SU-DHL-6 (cell line): Measurements from ENCODE around the gene UBR2.

Source experiments
- H2AFZ ChIP-seq: fragments of 200-600 bp; sonication (generic); 2 replicates; pipeline ENCODE4 v1.6.1; 2014; ENCODE audit warnings: low read depth, mild to moderate bottlenecking, moderate library complexity, mixed read lengths, antibody characterized with exemption, low read length; ENCODE audit not compliant: severe bottlenecking
- H3F3A ChIP-seq: fragments of 200-600 bp; shearing (Covaris generic); 2 replicates; pipeline ENCODE4 v1.6.0; 2016; ENCODE audit warnings: antibody characterized with exemption, mild to moderate bottlenecking; ENCODE audit not compliant: insufficient read depth
- H3K27ac ChIP-seq: fragments of 200-600 bp; sonication (generic); 2 replicates; pipeline ENCODE4 v1.5.1; 2016; ENCODE audit warnings: low read depth, mild to moderate bottlenecking, low read length, moderate library complexity, mixed read lengths
- H3K27me3 ChIP-seq: fragments of 200-600 bp; sonication (generic), shearing (Covaris generic); 2 replicates; pipeline ENCODE4 v1.6.0; 2014; ENCODE audit warnings: mild to moderate bottlenecking, low read length
- H3K36me3 ChIP-seq: fragments of 200-600 bp; sonication (generic); 2 replicates; pipeline ENCODE4 v1.6.1; 2014; ENCODE audit warnings: mild to moderate bottlenecking, low read length, mixed read lengths
- H3K4me2 ChIP-seq: fragments of 300-600, 200-600 bp; shearing (Covaris generic), sonication (generic); 2 replicates; pipeline ENCODE4 v1.6.0; 2014; ENCODE audit warnings: low read length, low read depth, mild to moderate bottlenecking; ENCODE audit not compliant: poor library complexity, severe bottlenecking
- H3K4me3 ChIP-seq: fragments of 200-600 bp; sonication (generic); 2 replicates; pipeline ENCODE4 v1.5.1; 2014; ENCODE audit warnings: antibody characterized with exemption, low read length, mild to moderate bottlenecking, mixed read lengths; ENCODE audit not compliant: insufficient read depth, poor library complexity, severe bottlenecking
- H3K79me2 ChIP-seq: fragments of 200-600 bp; sonication (generic); 2 replicates; pipeline ENCODE4 v1.6.1; 2014; ENCODE audit warnings: mild to moderate bottlenecking, low read length, moderate library complexity; ENCODE audit not compliant: insufficient read depth
- H3K9ac ChIP-seq: fragments of 200-600 bp; sonication (generic); 2 replicates; pipeline ENCODE4 v1.7.0; 2014; ENCODE audit warnings: mild to moderate bottlenecking, low read length
- H3K9me2 ChIP-seq: fragments of 200-600 bp; sonication (generic); replicated peaks from 2 replicates; pipeline ENCODE4 v1.6.1; 2014; ENCODE audit warnings: low read length; ENCODE audit not compliant: insufficient read depth
- H3K9me3 ChIP-seq: fragments of 200-600 bp; sonication (generic); 2 replicates; pipeline ENCODE4 v1.6.1; 2014; ENCODE audit warnings: low read length, mixed read lengths; ENCODE audit not compliant: insufficient read depth
- H4K20me1 ChIP-seq: fragments of 200-600 bp; sonication (generic); 2 replicates; pipeline ENCODE4 v1.6.1; 2014; ENCODE audit warnings: low read depth, mild to moderate bottlenecking, antibody characterized with exemption, low read length, moderate library complexity, mixed read lengths
- EZH2phosphoT487 ChIP-seq: fragments of 200-600 bp; sonication (generic), shearing (Covaris generic); conservative IDR thresholded peaks from 2 replicates; pipeline ENCODE4 v1.6.1; 2018; ENCODE audit warnings: mild to moderate bottlenecking, antibody characterized with exemption, low read length, moderate library complexity, mixed read lengths
- TF ChIP-seq, protein P1 (sequence below): fragments of 200-600 bp; sonication (generic); IDR thresholded peaks from one replicate; pipeline ENCODE4 v1.5.1; 2017; ENCODE audit warnings: antibody characterized with exemption, mild to moderate bottlenecking, low read length, moderate library complexity; ENCODE audit not compliant: insufficient read depth, poor library complexity, severe bottlenecking

Gene UBR2

DNA sequence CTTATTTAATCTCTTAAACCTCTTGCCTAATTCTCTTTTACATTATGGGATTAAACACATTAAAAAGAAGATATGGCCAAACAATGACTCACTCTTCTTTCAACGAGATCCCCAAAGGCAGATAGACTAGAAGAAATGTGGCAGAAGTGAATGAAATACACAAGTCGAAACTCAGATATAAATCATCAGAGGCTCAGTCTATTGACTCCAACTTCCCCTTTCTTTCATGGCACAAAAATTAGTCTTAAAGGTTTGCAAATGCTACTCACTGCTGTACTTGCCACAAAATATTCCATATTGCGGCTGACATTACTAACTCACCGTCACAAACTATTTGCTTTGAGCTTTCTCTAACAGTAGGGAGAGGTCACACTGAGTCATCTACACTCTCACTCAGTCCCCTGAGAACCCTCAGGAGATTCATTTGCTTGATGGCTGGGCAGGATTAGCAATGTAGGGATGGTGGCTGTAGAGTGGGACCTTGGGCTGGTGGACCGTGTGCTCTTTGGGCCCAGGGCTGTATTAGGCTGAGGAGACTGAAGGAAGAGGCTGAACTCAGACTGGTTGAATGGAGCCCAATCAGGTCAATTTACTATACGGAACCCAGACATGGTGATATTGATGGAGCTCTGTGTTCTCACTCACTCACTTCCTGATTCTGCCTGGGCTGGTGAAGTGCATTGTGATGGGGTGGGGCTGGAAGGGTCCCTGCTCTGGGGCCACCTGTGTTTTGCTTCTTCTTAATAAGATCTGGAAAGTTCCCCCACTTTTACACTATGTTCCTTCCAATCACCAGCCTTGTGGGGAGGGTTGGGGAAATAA lies 42.8 kb upstream of the UBR2 start:
- no peak overlapping the region for H2AFZ ChIP-seq
- no peaks in the 10 kb centered on the region for H3K9me2 ChIP-seq
- peaks cover 4% of the 10 kb centered on the region; the same call in 1 of the 2 replicates for H3K9me3 ChIP-seq
- H3K27ac ChIP-seq: no peak overlapping the region
- no peaks in the 10 kb centered on the region for H3F3A ChIP-seq
- H4K20me1 ChIP-seq: no peaks in the 10 kb centered on the region
- H3K27me3 ChIP-seq: no peaks in the 10 kb centered on the region; the same call in 1 of the 2 replicates
- no peaks in the 10 kb centered on the region for H3K36me3 ChIP-seq
- no peaks in the 10 kb centered on the region for H3K79me2 ChIP-seq
- TF ChIP-seq, protein P1, sequence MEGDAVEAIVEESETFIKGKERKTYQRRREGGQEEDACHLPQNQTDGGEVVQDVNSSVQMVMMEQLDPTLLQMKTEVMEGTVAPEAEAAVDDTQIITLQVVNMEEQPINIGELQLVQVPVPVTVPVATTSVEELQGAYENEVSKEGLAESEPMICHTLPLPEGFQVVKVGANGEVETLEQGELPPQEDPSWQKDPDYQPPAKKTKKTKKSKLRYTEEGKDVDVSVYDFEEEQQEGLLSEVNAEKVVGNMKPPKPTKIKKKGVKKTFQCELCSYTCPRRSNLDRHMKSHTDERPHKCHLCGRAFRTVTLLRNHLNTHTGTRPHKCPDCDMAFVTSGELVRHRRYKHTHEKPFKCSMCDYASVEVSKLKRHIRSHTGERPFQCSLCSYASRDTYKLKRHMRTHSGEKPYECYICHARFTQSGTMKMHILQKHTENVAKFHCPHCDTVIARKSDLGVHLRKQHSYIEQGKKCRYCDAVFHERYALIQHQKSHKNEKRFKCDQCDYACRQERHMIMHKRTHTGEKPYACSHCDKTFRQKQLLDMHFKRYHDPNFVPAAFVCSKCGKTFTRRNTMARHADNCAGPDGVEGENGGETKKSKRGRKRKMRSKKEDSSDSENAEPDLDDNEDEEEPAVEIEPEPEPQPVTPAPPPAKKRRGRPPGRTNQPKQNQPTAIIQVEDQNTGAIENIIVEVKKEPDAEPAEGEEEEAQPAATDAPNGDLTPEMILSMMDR: no peak
- TF ChIP-seq EZH2phosphoT487: no peak
- H3K4me3 ChIP-seq: no peak overlapping the region
- H3K4me2 ChIP-seq: no peak overlapping the region
- no peak overlapping the region for H3K9ac ChIP-seq

GRCh38 chr6:42522036-42522435 lies 41.8 kb upstream of the UBR2 start:
- no peaks in the 10 kb centered on the region for H3F3A ChIP-seq
- H3K27ac ChIP-seq: no peak overlapping the region
- TF ChIP-seq, protein P1: no peak
- H3K9me2 ChIP-seq: no peaks in the 10 kb centered on the region
- no peak overlapping the region for H3K9ac ChIP-seq
- H2AFZ ChIP-seq: no peak overlapping the region
- H3K4me3 ChIP-seq: no peak overlapping the region
- no peaks in the 10 kb centered on the region for H3K36me3 ChIP-seq
- H3K9me3 ChIP-seq: peaks cover 4% of the 10 kb centered on the region; the same call in 1 of the 2 replicates
- H3K79me2 ChIP-seq: no peaks in the 10 kb centered on the region
- no peaks in the 10 kb centered on the region for H4K20me1 ChIP-seq
- no peaks in the 10 kb centered on the region; the same call in 1 of the 2 replicates for H3K27me3 ChIP-seq
- H3K4me2 ChIP-seq: no peak overlapping the region

DNA sequence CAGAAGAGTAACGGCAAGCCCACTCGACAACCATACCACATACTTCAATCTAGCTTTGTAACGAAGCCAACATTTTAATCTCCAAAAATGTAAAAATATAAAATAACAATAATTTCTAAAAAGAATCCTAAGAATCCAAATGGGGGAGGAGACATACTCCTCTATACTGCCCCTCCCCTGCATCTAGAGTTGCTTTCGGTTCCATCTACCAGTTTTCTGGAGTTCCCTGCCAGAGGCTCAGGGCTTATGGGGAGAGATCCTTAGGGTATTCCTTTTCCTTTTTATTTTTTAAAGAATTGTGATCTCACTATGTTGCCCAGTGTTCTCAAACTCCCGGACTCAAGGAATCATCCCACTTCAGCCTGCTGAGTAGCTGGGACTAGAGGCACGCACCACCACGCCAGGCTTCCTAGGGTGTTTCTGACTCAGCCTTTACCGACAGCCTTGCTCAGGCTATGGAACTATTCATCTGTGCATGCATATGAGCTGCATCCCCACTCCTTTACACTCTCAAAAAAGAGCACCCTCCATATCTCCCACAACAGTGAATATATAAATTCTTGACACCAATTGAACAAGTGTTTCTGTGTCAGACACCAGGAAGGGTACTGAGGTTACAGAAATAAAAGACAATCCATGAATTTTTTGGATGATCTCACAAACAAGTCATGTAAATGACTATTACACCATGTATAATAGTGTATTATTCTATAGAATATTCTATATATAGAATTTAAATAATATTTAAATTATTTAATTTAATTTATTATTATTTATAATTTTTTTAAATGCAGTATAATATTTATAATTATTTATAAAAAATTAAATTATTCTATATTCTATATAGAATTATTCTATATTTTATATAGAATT lies 40.7 kb upstream of the UBR2 start:
- Histone ChIP-seq H3K4me3 (no peak overlapping the region), H3K27ac (no peak overlapping the region), H3K9me3 (peaks cover 4% of the 10 kb centered on the region; the same call in 1 of the 2 replicates), H3K27me3 (no peaks in the 10 kb centered on the region), H3K36me3 (no peaks in the 10 kb centered on the region), H3K9ac (no peak overlapping the region), H3K4me2 (no peak overlapping the region), H2AFZ (no peak overlapping the region), H3K9me2 (no peaks in the 10 kb centered on the region), H3K79me2 (no peaks in the 10 kb centered on the region), H4K20me1 (no peaks in the 10 kb centered on the region), H3F3A (no peaks in the 10 kb centered on the region)
- TF ChIP-seq, protein P1: no peak
